Endothelial cell of umbilical vein (primary cell): ENCODE data around the gene CAPN14. TPM values are rescaled to one million over a fixed set of nuclear protein-coding genes. Genes with fewer than 3 reads are reported as not detected.

ENCODE experiments used
- BruUV-seq: library from RNA; stranded (reverse); fragments of 400-500 nt; replicated peaks from 2 replicates; lab custom pipeline; 2021; lab: Mats Ljungman, UMichigan
- CTCF ChIA-PET: fragments of 300-600, 350-600 bp; sonication (Branson Sonifier 250); formaldehyde crosslinking; loops from one replicate; lab custom pipeline; 2021; ENCODE audit warnings: antibody characterized with exemption, inconsistent platforms; lab: Charles Lee
- POLR2A ChIA-PET: fragments of 300-600, 350-600 bp; sonication (Branson Sonifier 250); formaldehyde crosslinking; loops from one replicate; lab custom pipeline; 2021; ENCODE audit warnings: antibody characterized with exemption, inconsistent platforms; lab: Charles Lee
- DNase-seq: peaks from one replicate; pipeline ENCODE4 v3.0.0-alpha.2; 2011; ENCODE audit warnings: low read depth, low spot score
- FAIRE-seq: peaks from 2 replicates; lab custom pipeline; 2011; peaks lifted over from hg19 to GRCh38; lab: Jason Lieb, UNC
- H2AFZ ChIP-seq: 2 replicates; pipeline ENCODE4 v1.6.0; 2012; ENCODE audit warnings: low read depth, low read length, control low read depth, inconsistent platforms
- H3K27ac ChIP-seq: 2 replicates; pipeline ENCODE4 v1.5.1; 2011; ENCODE audit warnings: low read depth, mild to moderate bottlenecking, control low read depth, low read length, moderate library complexity; ENCODE audit not compliant: insufficient read depth
- H3K27me3 ChIP-seq, 2 experiments: 2 replicates each; pipeline versions ENCODE4 v1.6.0 to v1.6.1; 2011; ENCODE audit warnings: low read length in 2 of 2, mixed read lengths in 1 of 2; ENCODE audit not compliant: control insufficient read depth in 2 of 2, insufficient read depth in 2 of 2
- H3K36me3 ChIP-seq, 2 experiments: 2 replicates in 1 of 2; 3 replicates in 1 of 2; pipeline ENCODE4 v1.5.1; 2011; ENCODE audit warnings: low read length in 2 of 2, mild to moderate bottlenecking in 1 of 2, moderate library complexity in 1 of 2; ENCODE audit not compliant: control insufficient read depth in 2 of 2, insufficient read depth in 2 of 2; ENCODE audit errors: extremely low read depth in 1 of 2
- H3K4me1 ChIP-seq: 3 replicates; pipeline ENCODE4 v1.5.1; 2011; ENCODE audit warnings: mild to moderate bottlenecking, low read length; ENCODE audit not compliant: control insufficient read depth, insufficient read depth; ENCODE audit errors: extremely low read depth
- H3K4me2 ChIP-seq: 2 replicates; pipeline ENCODE4 v1.6.1; 2011; ENCODE audit warnings: low read length, control low read depth, mixed read lengths; ENCODE audit not compliant: insufficient read depth
- H3K4me3 ChIP-seq, 3 experiments: fragments of 200-600 bp in 1 of 3; sonication (generic), shearing (Covaris generic) in 1 of 3; replicated peaks in 1 of 3; 2 replicates each; pipeline ENCODE4 v1.5.1; 2011 to 2016; ENCODE audit warnings: control low read depth in 3 of 3, low read length in 3 of 3, mild to moderate bottlenecking in 2 of 3, inconsistent platforms in 1 of 3, low read depth in 1 of 3, moderate library complexity in 1 of 3; ENCODE audit not compliant: insufficient read depth in 1 of 3
- H3K79me2 ChIP-seq: 2 replicates; pipeline ENCODE4 v1.6.0; 2012; ENCODE audit warnings: low read length, inconsistent platforms; ENCODE audit not compliant: control insufficient read depth, insufficient read depth
- H3K9ac ChIP-seq: replicated peaks from 2 replicates; pipeline ENCODE3; 2011; ENCODE audit warnings: low read length, control low read depth; ENCODE audit not compliant: insufficient read depth; ENCODE audit errors: extremely low read depth
- H3K9me1 ChIP-seq: replicated peaks from 3 replicates; pipeline ENCODE4 v1.6.0; 2011; ENCODE audit warnings: mild to moderate bottlenecking, low read length; ENCODE audit not compliant: control insufficient read depth, insufficient read depth; ENCODE audit errors: extremely low read depth
- H3K9me3 ChIP-seq: replicated peaks from 2 replicates; pipeline ENCODE4 v1.5.1; 2012; ENCODE audit warnings: low read length, inconsistent platforms; ENCODE audit not compliant: control insufficient read depth, insufficient read depth
- H4K20me1 ChIP-seq: replicated peaks from 2 replicates; pipeline ENCODE3; 2011; ENCODE audit warnings: mild to moderate bottlenecking, low read length; ENCODE audit not compliant: control insufficient read depth, insufficient read depth; ENCODE audit errors: extremely low read depth
- EZH2 ChIP-seq: IDR thresholded peaks from 2 replicates; pipeline ENCODE4 v1.6.1; 2012; ENCODE audit warnings: borderline replicate concordance, low read depth, mild to moderate bottlenecking, moderate library complexity, low read length, inconsistent platforms; ENCODE audit not compliant: severe bottlenecking
- JUN ChIP-seq: IDR thresholded peaks from 2 replicates; pipeline ENCODE4 v1.6.1; 2011; ENCODE audit warnings: borderline replicate concordance, low read depth; ENCODE audit not compliant: insufficient read length, insufficient read depth
- MYC ChIP-seq: IDR thresholded peaks from one replicate; pipeline ENCODE4 v1.6.1; 2011; ENCODE audit warnings: mild to moderate bottlenecking, low read depth, low read length
- POLR2A ChIP-seq: IDR thresholded peaks from 2 replicates; pipeline ENCODE4 v1.6.1; 2012; ENCODE audit warnings: low read depth, mild to moderate bottlenecking, control low read depth, low read length
- POLR2AphosphoS5 ChIP-seq: IDR thresholded peaks from 2 replicates; pipeline ENCODE4 v1.6.1; 2012; ENCODE audit warnings: low read depth, mild to moderate bottlenecking, control low read depth, low read length, moderate library complexity; ENCODE audit not compliant: insufficient read depth
- dilution Hi-C: fragments of 300-500 bp; cut with MboI; formaldehyde crosslinking; loops from one replicate; pipeline ENCODE4 v1.15.0; 2019; ENCODE audit warnings: low sequenced_read_pairs; ENCODE audit not compliant: extremely low pct_ligation_motif_present
- intact Hi-C: fragments of 100-400 bp; cut with micrococcal nuclease; formaldehyde crosslinking; loops from one replicate; pipeline ENCODE4 v1.10.0; 2022
- polyA plus RNA-seq, 4 experiments: library from polyadenylated mRNA; depleted of rRNA in 3 of 4; stranded (reverse) in 3 of 4; unstranded in 1 of 4; fragments of >200 nt; gene quantifications; 2 replicates each; pipeline versions ENCODE4 v1.2.1 to v1.2.3, GENCODE V29; 2011 to 2012; ENCODE audit warnings: missing spikeins in 1 of 4
- total RNA-seq: library from RNA; stranded (reverse); gene quantifications from 2 replicates; pipeline ENCODE4 v1.2.3, GENCODE V29; 2021
- TF ChIP-seq, protein P1 (sequence below), 2 donors: IDR thresholded peaks; 1 replicate in 1 of 2; 2 replicates in 1 of 2; pipeline ENCODE4 v1.5.1; 2011; ENCODE audit warnings: low read length in 2 of 2, mild to moderate bottlenecking in 2 of 2, moderate library complexity in 2 of 2, control low read depth in 1 of 2, inconsistent platforms in 1 of 2, low read depth in 1 of 2; ENCODE audit not compliant: insufficient read depth in 1 of 2; ENCODE audit errors: extremely low read depth in 1 of 2
- TF ChIP-seq, protein P2 (sequence below): IDR thresholded peaks from 2 replicates; pipeline ENCODE4 v1.6.1; 2011; ENCODE audit not compliant: insufficient read depth, insufficient read length

CAPN14 gene
- total and polyA plus RNA-seq, 2 donors (not counting 3 experiments of a cell fraction or from before 2014, with no cell fraction given): 0.01 to 0.15 TPM

DNA sequence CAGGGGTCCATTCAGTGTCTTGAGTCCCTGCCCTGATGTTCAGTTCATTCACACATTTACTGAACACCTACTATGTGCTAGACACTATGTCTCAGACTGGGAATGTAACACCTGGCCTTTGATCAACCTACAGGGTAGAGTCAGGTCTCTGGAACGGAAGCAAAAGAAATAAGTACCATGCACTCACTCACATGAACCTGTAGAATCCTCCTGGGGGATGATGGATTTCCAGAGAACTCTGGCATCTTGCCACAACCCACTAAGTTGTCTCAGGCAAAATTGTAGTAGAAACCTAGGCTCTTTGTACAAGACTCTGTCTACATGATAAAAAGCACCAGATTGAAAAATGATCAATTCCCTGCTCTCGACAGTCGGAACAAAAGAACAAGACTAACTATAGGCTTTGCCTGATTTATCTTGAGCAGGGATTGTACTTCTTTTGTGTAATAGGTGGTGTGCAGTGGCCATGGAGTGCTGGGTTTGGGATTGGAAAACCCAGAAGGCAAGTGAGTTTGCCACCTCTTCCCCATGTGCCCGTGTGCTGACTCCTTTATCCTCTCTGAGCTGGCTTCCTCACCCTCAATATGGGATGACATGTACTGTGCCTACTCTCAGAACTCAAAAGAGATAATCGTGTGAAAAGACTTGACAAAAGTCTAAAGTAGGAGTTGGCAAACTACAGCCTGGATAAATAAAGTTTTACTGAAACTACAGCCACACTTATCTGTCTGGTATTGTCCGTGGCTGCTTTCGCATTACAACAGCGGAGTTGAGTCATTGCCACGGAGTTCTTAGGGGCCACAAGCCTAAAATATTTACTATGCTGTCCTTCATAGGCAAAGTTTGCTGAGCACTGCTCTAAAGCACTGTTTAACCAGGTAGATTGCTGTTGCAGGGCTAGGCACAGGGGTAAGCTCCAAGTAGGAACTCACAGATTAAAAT lies 4.4 kb downstream of the CAPN14 start:
- Histone ChIP-seq H3K4me2 (no peak overlapping the region), H3K9me1 (no peaks in the 10 kb centered on the region), H3K4me3 (no peak overlapping the region), H3K9ac (no peak overlapping the region), H2AFZ (no peak overlapping the region), H3K27ac (no peak overlapping the region), H3K36me3 (no peaks in the 10 kb centered on the region), H3K27me3 (no peaks in the 10 kb centered on the region), H3K79me2 (no peaks in the 10 kb centered on the region), H3K4me1 (no peaks in the 10 kb centered on the region), H3K9me3 (no peaks in the 10 kb centered on the region), H4K20me1 (no peaks in the 10 kb centered on the region)
- ChIA-PET POLR2A (no interaction called here), CTCF (no interaction called here)
- BruUV-seq: no TSS peak
- no peak for FAIRE-seq
- no peak for DNase-seq
- dilution Hi-C loops: no loop called here
- intact Hi-C loops: no loop called here
- TF ChIP-seq EZH2 (no peak), POLR2A (no peak), JUN (no peak), MYC (no peak), POLR2AphosphoS5 (no peak)
- TF ChIP-seq, protein P1, sequence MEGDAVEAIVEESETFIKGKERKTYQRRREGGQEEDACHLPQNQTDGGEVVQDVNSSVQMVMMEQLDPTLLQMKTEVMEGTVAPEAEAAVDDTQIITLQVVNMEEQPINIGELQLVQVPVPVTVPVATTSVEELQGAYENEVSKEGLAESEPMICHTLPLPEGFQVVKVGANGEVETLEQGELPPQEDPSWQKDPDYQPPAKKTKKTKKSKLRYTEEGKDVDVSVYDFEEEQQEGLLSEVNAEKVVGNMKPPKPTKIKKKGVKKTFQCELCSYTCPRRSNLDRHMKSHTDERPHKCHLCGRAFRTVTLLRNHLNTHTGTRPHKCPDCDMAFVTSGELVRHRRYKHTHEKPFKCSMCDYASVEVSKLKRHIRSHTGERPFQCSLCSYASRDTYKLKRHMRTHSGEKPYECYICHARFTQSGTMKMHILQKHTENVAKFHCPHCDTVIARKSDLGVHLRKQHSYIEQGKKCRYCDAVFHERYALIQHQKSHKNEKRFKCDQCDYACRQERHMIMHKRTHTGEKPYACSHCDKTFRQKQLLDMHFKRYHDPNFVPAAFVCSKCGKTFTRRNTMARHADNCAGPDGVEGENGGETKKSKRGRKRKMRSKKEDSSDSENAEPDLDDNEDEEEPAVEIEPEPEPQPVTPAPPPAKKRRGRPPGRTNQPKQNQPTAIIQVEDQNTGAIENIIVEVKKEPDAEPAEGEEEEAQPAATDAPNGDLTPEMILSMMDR (IDR thresholded peaks at IDR 0.05; ENCODE audit: extremely low read depth in 1 of 2, insufficient read depth in 1 of 2, low read depth in 1 of 2, low read length in 2 of 2): no peak
- TF ChIP-seq, protein P2, sequence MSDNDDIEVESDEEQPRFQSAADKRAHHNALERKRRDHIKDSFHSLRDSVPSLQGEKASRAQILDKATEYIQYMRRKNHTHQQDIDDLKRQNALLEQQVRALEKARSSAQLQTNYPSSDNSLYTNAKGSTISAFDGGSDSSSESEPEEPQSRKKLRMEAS: no peak
